K562 (cell line): ENCODE measurements around the gene PPP3CA. TPM values are rescaled to one million over a fixed set of nuclear protein-coding genes. Genes with fewer than 3 reads are reported as not detected.

Source experiments
- ATAC-seq: fragments of 200-7000 bp; cut with Tn5 transposase; 3 replicates; pipeline ENCODE4 v1.9.1; 2020; ENCODE audit warnings: moderate library complexity
- BruUV-seq: library from RNA; stranded (reverse); fragments of 400-500 nt; replicated peaks from 2 replicates; lab custom pipeline; 2021; lab: Mats Ljungman, UMichigan
- CTCF ChIA-PET: fragments of 300-600 bp; formaldehyde crosslinking; extraction: SDS; loops from one replicate; lab custom pipeline; 2021; ENCODE audit warnings: low intra/inter-chr PET ratio; lab: Yijun Ruan, JAX
- POLR2A ChIA-PET: fragments of 300-600, 350-650 bp; sonication (Branson Sonifier 250); formaldehyde crosslinking; extraction: SDS; loops from one replicate; lab custom pipeline; 2021; ENCODE audit warnings: antibody characterized with exemption, inconsistent platforms; lab: Yijun Ruan, JAX
- DNase-seq, 4 experiments: peaks; one replicate each; pipeline versions ENCODE4 v3.0.0 to v3.0.0-alpha.2; 2011 to 2018; ENCODE audit warnings: low spot score in 3 of 4, mixed read lengths in 3 of 4; ENCODE audit errors: extremely low read depth in 1 of 4
- FAIRE-seq: peaks from 2 replicates; lab custom pipeline; 2011; peaks lifted over from hg19 to GRCh38; lab: Jason Lieb, UNC
- H2AFZ ChIP-seq: 2 replicates; pipeline ENCODE4 v1.6.0; 2011; ENCODE audit warnings: low read depth, low read length, control low read depth, inconsistent platforms
- H3K27ac ChIP-seq: fragments of 200-600 bp; 3 replicates; pipeline ENCODE4 v1.8.0; 2011; ENCODE audit warnings: low read depth, mild to moderate bottlenecking, control low read depth, inconsistent platforms, low read length, moderate library complexity, mixed read lengths; ENCODE audit errors: extremely low read depth
- H3K27me3 ChIP-seq, 2 experiments: fragments of 300-600 bp in 1 of 2; 2 replicates in 1 of 2; 3 replicates in 1 of 2; pipeline versions ENCODE4 v1.6.0 to v1.8.0; 2011; ENCODE audit warnings: inconsistent platforms in 2 of 2, low read length in 2 of 2, mild to moderate bottlenecking in 1 of 2, mixed read lengths in 1 of 2, moderate library complexity in 1 of 2; ENCODE audit not compliant: control insufficient read depth in 2 of 2, insufficient read depth in 2 of 2
- H3K36me3 ChIP-seq: fragments of 300-600 bp; 3 replicates; pipeline ENCODE4 v1.8.0; 2011; ENCODE audit warnings: mild to moderate bottlenecking, low read length, inconsistent platforms; ENCODE audit not compliant: control insufficient read depth, insufficient read depth
- H3K4me1 ChIP-seq, 2 experiments: fragments of 200-600 bp in 1 of 2; replicated peaks in 1 of 2; 2 replicates in 1 of 2; 3 replicates in 1 of 2; pipeline versions ENCODE4 v1.5.1 to v1.8.0; 2011; ENCODE audit warnings: inconsistent platforms in 2 of 2, low read length in 2 of 2, mild to moderate bottlenecking in 1 of 2, mixed read lengths in 1 of 2, moderate library complexity in 1 of 2; ENCODE audit not compliant: control insufficient read depth in 2 of 2, insufficient read depth in 2 of 2
- H3K4me2 ChIP-seq: 2 replicates; pipeline ENCODE4 v1.6.1; 2011; ENCODE audit warnings: low read length, control low read depth, inconsistent platforms, mixed read lengths; ENCODE audit not compliant: insufficient read depth
- H3K4me3 ChIP-seq: fragments of 200-600 bp; sonication (generic), shearing (Covaris generic); 2 replicates; pipeline ENCODE4 v1.5.1; 2016; ENCODE audit warnings: control low read depth, inconsistent platforms
- H3K79me2 ChIP-seq: fragments of 200-600 bp; 3 replicates; pipeline ENCODE4 v1.8.0; 2011; ENCODE audit warnings: low read length, inconsistent platforms; ENCODE audit not compliant: control insufficient read depth, insufficient read depth
- H3K9ac ChIP-seq, 2 experiments: 2 replicates each; pipeline versions ENCODE4 v1.6.0 to v1.6.1; 2011; ENCODE audit warnings: low read depth in 2 of 2, low read length in 2 of 2, control low read depth in 1 of 2, inconsistent platforms in 1 of 2, mild to moderate bottlenecking in 1 of 2, mixed read lengths in 1 of 2; ENCODE audit not compliant: insufficient read depth in 1 of 2
- H3K9me1 ChIP-seq: one replicate; pipeline ENCODE4 v1.6.0; 2011; ENCODE audit warnings: inconsistent platforms, mild to moderate bottlenecking, low read length, moderate library complexity; ENCODE audit not compliant: control insufficient read depth, insufficient read depth
- H3K9me3 ChIP-seq: replicated peaks from 2 replicates; pipeline ENCODE4 v1.5.1; 2011; ENCODE audit warnings: low read depth, low read length, inconsistent platforms; ENCODE audit not compliant: control insufficient read depth, insufficient read depth
- H4K20me1 ChIP-seq: replicated peaks from 2 replicates; pipeline ENCODE4 v1.6.1; 2011; ENCODE audit warnings: low read length, inconsistent platforms, mixed read lengths; ENCODE audit not compliant: control insufficient read depth, insufficient read depth
- CSDE1 ChIP-seq, 2 experiments: fragments of 450-650 bp; IDR thresholded peaks; 2 replicates each; pipeline ENCODE4 v1.6.1; 2016; ENCODE audit warnings: mild to moderate bottlenecking in 1 of 2
- FUS ChIP-seq: fragments of 200-400 bp; formaldehyde crosslinking; optimal IDR thresholded peaks from 2 replicates; pipeline ENCODE3; 2017; ENCODE audit warnings: low read depth, low read length
- RAD51 ChIP-seq: fragments of 450-650 bp; IDR thresholded peaks from 2 replicates; pipeline ENCODE4 v1.7.1; 2016; ENCODE audit warnings: low read depth, mild to moderate bottlenecking, borderline replicate concordance
- SMARCB1 ChIP-seq: IDR thresholded peaks from 2 replicates; pipeline ENCODE4 v1.6.1; 2011; ENCODE audit warnings: improper control_type of control experiment, low read depth; ENCODE audit not compliant: insufficient read length
- ZNF41 ChIP-seq: fragments of 250-450 bp; sonication (Bioruptor Pico); conservative IDR thresholded peaks from 2 replicates; pipeline ENCODE4 v1.4.0; 2020; ENCODE audit warnings: mild to moderate bottlenecking
- WGBS: fragments of 100-300 bp; shearing (Covaris generic); methylation state at CpG from one replicate; pipeline ENCODE4 v1.1.6; 2016; ENCODE audit warnings: low coverage, mixed read lengths; ENCODE audit not compliant: insufficient coverage; ENCODE audit errors: missing lambda C conversion rate; 5-methylcytosine and 5-hydroxymethylcytosine counted together
- in situ Hi-C: fragments of 300-500 bp; cut with MboI; formaldehyde crosslinking; loops from 4 replicates; pipeline ENCODE4 v1.15.0; 2018; ENCODE audit warnings: inconsistent platforms, mixed read lengths
- intact Hi-C: fragments of 100-400 bp; cut with micrococcal nuclease; formaldehyde crosslinking; loops from 2 replicates; pipeline ENCODE4 v1.14.2; 2022
- polyA plus RNA-seq, 8 experiments: library from polyadenylated mRNA; depleted of rRNA in 4 of 8; stranded (reverse) in 5 of 8; unstranded in 3 of 8; fragments of >200 nt; fragmentation: Nextera tagmentation in 2 of 8; fragmentation: Illumina TruSeq in 1 of 8; extraction: Ambion mirVana in 2 of 8; extraction: Trizol in 1 of 8; gene quantifications; 2 replicates each; pipeline versions ENCODE4 v1.2.1 to v1.2.3, GENCODE V29; 2011 to 2014; ENCODE audit warnings: inconsistent platforms in 1 of 8, missing spikeins in 1 of 8
- total RNA-seq, 7 experiments: library from RNA; depleted of rRNA in 6 of 7; stranded (reverse); fragments of >200 nt in 6 of 7; fragmentation: Illumina TruSeq in 2 of 7; extraction: Trizol in 2 of 7; gene quantifications; 2 replicates each; pipeline versions ENCODE4 v1.2.1 to v1.2.3, GENCODE V29; 2011 to 2021; ENCODE audit warnings: low replicate concordance in 1 of 7
- TF ChIP-seq, protein P1 (sequence below): fragments of 150-350 bp; conservative IDR thresholded peaks from 2 replicates; pipeline ENCODE4 v1.6.1; 2014; ENCODE audit warnings: low read length
- TF ChIP-seq, protein P2 (sequence below): IDR thresholded peaks from 2 replicates; pipeline ENCODE4 v1.6.1; 2011; ENCODE audit warnings: borderline replicate concordance, low read depth, mild to moderate bottlenecking, moderate library complexity, low read length; ENCODE audit not compliant: insufficient read depth, poor library complexity, severe bottlenecking
- TF ChIP-seq, protein P3 (sequence below), 2 experiments: fragments of 450-650 bp in 1 of 2; IDR thresholded peaks; 2 replicates each; pipeline ENCODE4 v1.6.1; 2011 to 2017; ENCODE audit warnings: low read depth in 2 of 2, antibody characterized with exemption in 1 of 2, borderline replicate concordance in 1 of 2, low read length in 1 of 2, mild to moderate bottlenecking in 1 of 2, mixed read lengths in 1 of 2; ENCODE audit not compliant: control insufficient read depth in 1 of 2

Gene PPP3CA
- total and polyA plus RNA-seq, 9 of the 15 experiments (the other 6 are each of a cell fraction or from before 2014, with no cell fraction given): 0.94 to 3.2 (median 1.6) TPM

GRCh38 chr4:101208171-101208570 is 139.2 kb downstream of the PPP3CA start:
- H3K9ac ChIP-seq: no peak overlapping the region
- no peak overlapping the region for H2AFZ ChIP-seq
- TF ChIP-seq, protein P1, sequence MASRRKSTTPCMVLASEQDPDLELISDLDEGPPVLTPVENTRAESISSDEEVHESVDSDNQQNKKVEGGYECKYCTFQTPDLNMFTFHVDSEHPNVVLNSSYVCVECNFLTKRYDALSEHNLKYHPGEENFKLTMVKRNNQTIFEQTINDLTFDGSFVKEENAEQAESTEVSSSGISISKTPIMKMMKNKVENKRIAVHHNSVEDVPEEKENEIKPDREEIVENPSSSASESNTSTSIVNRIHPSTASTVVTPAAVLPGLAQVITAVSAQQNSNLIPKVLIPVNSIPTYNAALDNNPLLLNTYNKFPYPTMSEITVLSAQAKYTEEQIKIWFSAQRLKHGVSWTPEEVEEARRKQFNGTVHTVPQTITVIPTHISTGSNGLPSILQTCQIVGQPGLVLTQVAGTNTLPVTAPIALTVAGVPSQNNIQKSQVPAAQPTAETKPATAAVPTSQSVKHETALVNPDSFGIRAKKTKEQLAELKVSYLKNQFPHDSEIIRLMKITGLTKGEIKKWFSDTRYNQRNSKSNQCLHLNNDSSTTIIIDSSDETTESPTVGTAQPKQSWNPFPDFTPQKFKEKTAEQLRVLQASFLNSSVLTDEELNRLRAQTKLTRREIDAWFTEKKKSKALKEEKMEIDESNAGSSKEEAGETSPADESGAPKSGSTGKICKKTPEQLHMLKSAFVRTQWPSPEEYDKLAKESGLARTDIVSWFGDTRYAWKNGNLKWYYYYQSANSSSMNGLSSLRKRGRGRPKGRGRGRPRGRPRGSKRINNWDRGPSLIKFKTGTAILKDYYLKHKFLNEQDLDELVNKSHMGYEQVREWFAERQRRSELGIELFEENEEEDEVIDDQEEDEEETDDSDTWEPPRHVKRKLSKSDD: no peak
- TF ChIP-seq SMARCB1 (no peak), RAD51 (no peak), ZNF41 (CRISPR knock-in tag) (no peak), FUS (no peak), CSDE1 (IDR thresholded peaks at IDR 0.05) (no peak)
- TF ChIP-seq, protein P2, sequence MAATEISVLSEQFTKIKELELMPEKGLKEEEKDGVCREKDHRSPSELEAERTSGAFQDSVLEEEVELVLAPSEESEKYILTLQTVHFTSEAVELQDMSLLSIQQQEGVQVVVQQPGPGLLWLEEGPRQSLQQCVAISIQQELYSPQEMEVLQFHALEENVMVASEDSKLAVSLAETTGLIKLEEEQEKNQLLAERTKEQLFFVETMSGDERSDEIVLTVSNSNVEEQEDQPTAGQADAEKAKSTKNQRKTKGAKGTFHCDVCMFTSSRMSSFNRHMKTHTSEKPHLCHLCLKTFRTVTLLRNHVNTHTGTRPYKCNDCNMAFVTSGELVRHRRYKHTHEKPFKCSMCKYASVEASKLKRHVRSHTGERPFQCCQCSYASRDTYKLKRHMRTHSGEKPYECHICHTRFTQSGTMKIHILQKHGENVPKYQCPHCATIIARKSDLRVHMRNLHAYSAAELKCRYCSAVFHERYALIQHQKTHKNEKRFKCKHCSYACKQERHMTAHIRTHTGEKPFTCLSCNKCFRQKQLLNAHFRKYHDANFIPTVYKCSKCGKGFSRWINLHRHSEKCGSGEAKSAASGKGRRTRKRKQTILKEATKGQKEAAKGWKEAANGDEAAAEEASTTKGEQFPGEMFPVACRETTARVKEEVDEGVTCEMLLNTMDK: no peak
- TF ChIP-seq, protein P3, sequence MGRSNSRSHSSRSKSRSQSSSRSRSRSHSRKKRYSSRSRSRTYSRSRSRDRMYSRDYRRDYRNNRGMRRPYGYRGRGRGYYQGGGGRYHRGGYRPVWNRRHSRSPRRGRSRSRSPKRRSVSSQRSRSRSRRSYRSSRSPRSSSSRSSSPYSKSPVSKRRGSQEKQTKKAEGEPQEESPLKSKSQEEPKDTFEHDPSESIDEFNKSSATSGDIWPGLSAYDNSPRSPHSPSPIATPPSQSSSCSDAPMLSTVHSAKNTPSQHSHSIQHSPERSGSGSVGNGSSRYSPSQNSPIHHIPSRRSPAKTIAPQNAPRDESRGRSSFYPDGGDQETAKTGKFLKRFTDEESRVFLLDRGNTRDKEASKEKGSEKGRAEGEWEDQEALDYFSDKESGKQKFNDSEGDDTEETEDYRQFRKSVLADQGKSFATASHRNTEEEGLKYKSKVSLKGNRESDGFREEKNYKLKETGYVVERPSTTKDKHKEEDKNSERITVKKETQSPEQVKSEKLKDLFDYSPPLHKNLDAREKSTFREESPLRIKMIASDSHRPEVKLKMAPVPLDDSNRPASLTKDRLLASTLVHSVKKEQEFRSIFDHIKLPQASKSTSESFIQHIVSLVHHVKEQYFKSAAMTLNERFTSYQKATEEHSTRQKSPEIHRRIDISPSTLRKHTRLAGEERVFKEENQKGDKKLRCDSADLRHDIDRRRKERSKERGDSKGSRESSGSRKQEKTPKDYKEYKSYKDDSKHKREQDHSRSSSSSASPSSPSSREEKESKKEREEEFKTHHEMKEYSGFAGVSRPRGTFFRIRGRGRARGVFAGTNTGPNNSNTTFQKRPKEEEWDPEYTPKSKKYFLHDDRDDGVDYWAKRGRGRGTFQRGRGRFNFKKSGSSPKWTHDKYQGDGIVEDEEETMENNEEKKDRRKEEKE (IDR thresholded peaks at IDR 0.05; ENCODE audit: borderline replicate concordance in 1 of 2, control insufficient read depth in 1 of 2, low read depth in 2 of 2, low read length in 1 of 2): no peak
- H3K4me2 ChIP-seq: no peak overlapping the region
- POLR2A ChIA-PET: no interaction called here
- no peak overlapping the region for H3K27ac ChIP-seq
- H3K79me2 ChIP-seq: no peaks in the 10 kb centered on the region
- H3K4me3 ChIP-seq: no peak overlapping the region
- in situ Hi-C loops (no loop called here), intact Hi-C loops (no loop called here)
- DNase-seq: no peak
- no peak for ATAC-seq
- WGBS: 4% methylated on average over 4 of the region's 4 CpGs
- H3K9me1 ChIP-seq: no peaks in the 10 kb centered on the region
- H3K36me3 ChIP-seq: no peaks in the 10 kb centered on the region
- CTCF ChIA-PET: no interaction called here
- H3K9me3 ChIP-seq: no peaks in the 10 kb centered on the region; the same call in 1 of the 2 replicates
- no peak for FAIRE-seq
- H3K27me3 ChIP-seq: no peaks in the 10 kb centered on the region
- H3K4me1 ChIP-seq: no peaks in the 10 kb centered on the region
- BruUV-seq: no TSS peak
- H4K20me1 ChIP-seq: no peaks in the 10 kb centered on the region
